ENCODE data around the gene ZNF556. TPM values are rescaled to one million over a fixed set of nuclear protein-coding genes. Genes with fewer than 3 reads are reported as not detected.

Gene ZNF556
- total RNA-seq, 2 donors from 2014 or later: not detected

- 87 to 91% methylated on average over 11 of the region's 11 CpGs for WGBS, 2 donors
- Histone ChIP-seq H3K27me3 (no peaks in the 10 kb centered on the region), H3K4me1 (peaks cover 5% of the 10 kb centered on the region), H3K4me3 (no peak overlapping the region), H3K36me3 (replicated peaks in 1 of 2; ENCODE audit: insufficient read depth in 1 of 2, low read depth in 2 of 2) (no peaks in the 10 kb centered on the region), H3K27ac (no peak overlapping the region), H3K9me3 (no peaks in the 10 kb centered on the region)
- ATAC-seq (no peak), DNase-seq (no peak)
- no peak for TF ChIP-seq CTCF (IDR thresholded peaks at IDR 0.05)
- intact Hi-C loops (cut with DNase I): no loop called here
Measured at GRCh38 chr19:2905918-2906519, 38.9 kb downstream of the ZNF556 start.

GRCh38 chr19:2906631-2907195 lies 39.6 kb downstream of the ZNF556 start:
- no peak overlapping the region for H3K4me3 ChIP-seq
- H3K4me1 ChIP-seq: peaks cover 1% of the 10 kb centered on the region
- no peaks in the 10 kb centered on the region for H3K9me3 ChIP-seq
- no peak for TF ChIP-seq CTCF (IDR thresholded peaks at IDR 0.05)
- no peak for TF ChIP-seq POLR2A (IDR thresholded peaks at IDR 0.05)
- ATAC-seq (no peak), DNase-seq (no peak)
- no peaks in the 10 kb centered on the region for H3K27me3 ChIP-seq
- H3K36me3 ChIP-seq (replicated peaks in 1 of 2; ENCODE audit: insufficient read depth in 1 of 2, low read depth in 2 of 2): no peaks in the 10 kb centered on the region
- 93 to 94% methylated on average over 7 to 16 of the region's 20 CpGs for WGBS, 2 donors
- intact Hi-C loops (cut with DNase I): no loop called here
- no peak overlapping the region for H3K27ac ChIP-seq

GRCh38 chr19:2912306-2912705 lies 45.2 kb downstream of the ZNF556 start:
- ATAC-seq (no peak), DNase-seq (no peak)
- Histone ChIP-seq H3K4me3 (no peak overlapping the region), H3K27ac (no peak overlapping the region), H3K27me3 (no peaks in the 10 kb centered on the region), H3K36me3 (replicated peaks in 1 of 2; ENCODE audit: insufficient read depth in 1 of 2, low read depth in 2 of 2) (peaks cover 7% of the 10 kb centered on the region in 2 donors), H3K4me1 (no peaks in the 10 kb centered on the region), H3K9me3 (no peaks in the 10 kb centered on the region)
- no peak for TF ChIP-seq CTCF (IDR thresholded peaks at IDR 0.05)
- no peak for TF ChIP-seq POLR2A (IDR thresholded peaks at IDR 0.05)
- WGBS, 2 donors: 92 to 100% methylated on average over 5 of the region's 5 CpGs
- intact Hi-C loops (cut with DNase I): no loop called here

GRCh38 chr19:2917275-2918184 lies 50.4 kb downstream of the ZNF556 start:
- Histone ChIP-seq H3K4me1 (peaks cover under 1% of the 10 kb centered on the region), H3K27me3 (no peaks in the 10 kb centered on the region), H3K4me3 (no peak overlapping the region), H3K9me3 (no peaks in the 10 kb centered on the region), H3K27ac (no peak overlapping the region), H3K36me3 (replicated peaks in 1 of 2; ENCODE audit: insufficient read depth in 1 of 2, low read depth in 2 of 2) (peaks cover 10 to 16% of the 10 kb centered on the region in 2 donors)
- TF ChIP-seq POLR2A (IDR thresholded peaks at IDR 0.05) (no peak), CTCF (IDR thresholded peaks at IDR 0.05) (no peak)
- DNase-seq (no peak), ATAC-seq (no peak)
- 87 to 92% methylated on average over 16 of the region's 16 CpGs for WGBS, 2 donors
- intact Hi-C loops (cut with DNase I): no loop called here

Data from body of pancreas (tissue), 4 donors.